Prostate gland (tissue), 2 donors: ENCODE results near the gene VPS13C.

Experiments
- CTCF ChIP-seq, 4 experiments: fragments of 200-600 bp in 2 of 4; fragments of 450-650 bp in 2 of 4; sonication (generic) in 2 of 4; IDR thresholded peaks; 1 replicate in 3 of 4; 2 replicates in 1 of 4; pipeline ENCODE4 v1.5.1; 2016 to 2019; ENCODE audit warnings: antibody characterized with exemption in 4 of 4, mild to moderate bottlenecking in 2 of 4, moderate library complexity in 2 of 4
- POLR2A ChIP-seq: fragments of 450-650 bp; IDR thresholded peaks from one replicate; pipeline ENCODE4 v1.6.1; 2016; ENCODE audit warnings: antibody characterized with exemption, mild to moderate bottlenecking

- TF ChIP-seq POLR2A (no peak), CTCF (IDR thresholded peaks at IDR 0.05) (no peak)
These were observed 207.1 kb downstream of the VPS13C start for GRCh38 chr15:61853195-61853594.
